Urinary bladder (tissue), 4 donors: Measurements from ENCODE around the gene NEO1. TPM values are rescaled to one million over a fixed set of nuclear protein-coding genes. Genes with fewer than 3 reads are reported as not detected.

Source experiments
- DNase-seq: peaks from one replicate; pipeline ENCODE4 v3.0.0-alpha.2; 2015; ENCODE audit errors: extremely low spot score
- H3K27ac ChIP-seq: one replicate; pipeline ENCODE4 v1.5.1; 2013; ENCODE audit warnings: low read depth, mild to moderate bottlenecking, moderate library complexity
- H3K36me3 ChIP-seq: one replicate; pipeline ENCODE4 v1.6.1; 2013; ENCODE audit warnings: mild to moderate bottlenecking, moderate library complexity; ENCODE audit not compliant: insufficient read depth
- H3K4me1 ChIP-seq: one replicate; pipeline ENCODE4 v1.6.1; 2013; ENCODE audit warnings: mild to moderate bottlenecking, moderate library complexity; ENCODE audit not compliant: insufficient read depth
- H3K4me3 ChIP-seq: one replicate; pipeline ENCODE4 v1.5.1; 2013; ENCODE audit warnings: low read depth, low read length
- WGBS: extraction: QIAGEN DNeasy Blood & Tissue Kit; methylation state at CpG from one replicate; pipeline ENCODE4 v1.1.7; 2013; 5-methylcytosine and 5-hydroxymethylcytosine counted together
- polyA plus RNA-seq: library from polyadenylated mRNA; stranded (reverse); fragments of 200-250 nt; gene quantifications from one replicate; pipeline ENCODE4 v1.2.3, GENCODE V29; 2013
- small RNA-seq: library from RNA; depleted of rRNA; stranded (forward); fragments of <200 nt; gene quantifications from one replicate; pipeline ENCODE3, GENCODE V24; 2014
- total RNA-seq: library from RNA; depleted of rRNA; stranded (reverse); fragments of >200 nt; gene quantifications from one replicate; pipeline ENCODE4 v1.2.3, GENCODE V29; 2014
- donor health status: healthy with polysubstance abuse.
- donor health status: healthy.

Gene NEO1
- total and polyA plus RNA-seq, 2 donors: 24.7 to 52.4 TPM

GRCh38 chr15:73341886-73342600, 289.8 kb downstream of the NEO1 start:
- no peak overlapping the region for H3K4me3 ChIP-seq
- no peaks in the 10 kb centered on the region for H3K4me1 ChIP-seq
- 76% methylated on average over 14 of the region's 14 CpGs for WGBS
- no peaks in the 10 kb centered on the region for H3K36me3 ChIP-seq
- no peak overlapping the region for H3K27ac ChIP-seq
- DNase-seq: no peak

DNA sequence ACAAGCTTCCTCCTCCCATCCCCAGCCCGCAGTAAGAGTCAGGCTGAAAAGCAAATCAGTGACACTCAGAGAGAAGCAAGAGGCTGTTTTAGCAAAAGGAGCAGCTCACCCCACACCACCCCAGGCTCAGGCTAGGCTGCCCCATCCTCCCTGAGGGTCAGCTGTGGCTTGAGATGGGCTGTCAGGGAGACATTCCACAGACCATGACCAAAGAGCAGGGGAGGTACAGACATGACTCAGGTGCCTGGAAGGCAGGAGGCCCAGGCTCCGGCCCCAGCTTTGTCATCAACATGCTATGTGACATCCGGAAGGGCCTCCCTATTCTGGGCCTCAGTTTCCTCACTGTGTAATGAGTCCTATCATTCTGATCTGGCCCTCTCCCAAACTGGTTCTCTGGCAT, 291.8 kb downstream of the NEO1 start:
- no peaks in the 10 kb centered on the region for H3K4me1 ChIP-seq
- WGBS: 80% methylated on average over 3 of the region's 3 CpGs
- no peaks in the 10 kb centered on the region for H3K36me3 ChIP-seq

DNA sequence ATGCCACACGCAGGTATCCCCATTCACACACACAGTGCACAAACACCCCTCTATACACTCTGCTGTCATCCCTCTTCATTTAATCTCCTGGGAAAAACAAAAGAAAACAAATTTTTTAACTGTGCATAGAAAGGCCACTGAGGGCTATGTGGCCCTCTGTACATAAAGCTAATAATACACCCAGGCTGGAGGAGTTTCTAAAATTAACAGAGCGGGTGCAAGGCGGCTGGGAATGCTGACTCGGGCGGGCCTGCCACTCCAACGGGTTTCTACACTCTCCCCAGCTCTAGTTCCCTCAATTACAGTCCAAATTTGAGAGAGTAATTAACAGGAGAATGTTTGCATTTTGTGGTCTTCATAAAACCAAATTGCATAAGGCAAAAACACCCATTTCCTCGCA, 293.4 kb downstream of the NEO1 start:
- Histone ChIP-seq H3K36me3 (no peaks in the 10 kb centered on the region), H3K4me3 (no peak overlapping the region), H3K27ac (no peak overlapping the region), H3K4me1 (no peaks in the 10 kb centered on the region)
- WGBS: 81% methylated on average over 7 of the region's 7 CpGs
- DNase-seq: no peak

More for the DNA sequence above, 291.8 kb downstream of the NEO1 start:
- H3K27ac ChIP-seq: no peak overlapping the region
- no peak for DNase-seq
- no peak overlapping the region for H3K4me3 ChIP-seq

DNA sequence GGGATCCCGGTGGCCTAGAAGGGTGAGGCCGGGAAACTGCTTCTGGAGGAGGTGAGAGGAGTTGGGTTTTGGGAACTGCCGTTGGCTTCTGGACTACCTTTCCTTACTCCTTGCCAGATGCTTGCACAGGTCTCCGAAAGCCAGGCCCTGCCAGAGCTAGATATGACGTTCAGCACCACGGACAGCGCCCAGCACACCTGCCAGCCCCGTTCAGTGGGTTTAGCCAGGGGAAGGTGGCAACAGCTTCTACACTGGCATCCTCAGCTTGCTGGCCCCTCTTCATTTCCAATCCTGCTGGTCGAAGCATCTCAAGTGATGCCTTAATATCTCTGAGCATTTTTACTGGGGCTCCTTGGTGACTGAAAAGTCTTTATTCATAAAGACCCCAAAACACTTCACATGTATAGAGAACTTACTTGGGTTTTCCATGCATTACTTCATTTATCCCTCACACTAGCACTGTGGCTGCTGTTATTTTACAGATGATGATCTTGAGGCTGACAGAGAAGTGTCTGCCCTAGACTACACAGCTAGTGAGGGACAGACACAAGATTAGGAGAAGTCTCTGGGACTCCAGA, 294.6 kb downstream of the NEO1 start:
- Histone ChIP-seq H3K4me3 (no peak overlapping the region), H3K4me1 (no peaks in the 10 kb centered on the region), H3K36me3 (no peaks in the 10 kb centered on the region), H3K27ac (no peak overlapping the region)
- 25% methylated on average over 9 of the region's 9 CpGs for WGBS
- DNase-seq: no peak

DNA sequence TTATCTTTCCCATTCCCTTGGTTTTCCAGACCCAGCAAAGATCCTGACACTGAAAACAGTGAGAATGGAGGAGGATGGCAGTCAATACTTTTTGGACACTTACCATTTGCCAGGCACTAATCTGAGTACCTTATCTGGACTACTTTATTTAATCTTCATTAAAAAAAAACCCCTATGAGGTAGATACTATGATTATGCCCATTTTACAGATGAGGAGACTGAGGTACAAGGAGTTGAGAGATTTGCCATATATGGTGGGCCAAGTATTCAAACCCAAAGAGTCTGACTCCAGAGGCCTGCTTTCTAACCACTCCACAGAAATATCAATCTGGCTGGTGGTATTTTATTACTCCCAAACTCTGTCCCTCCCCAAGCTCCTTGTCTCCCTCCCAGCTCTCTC, 296.9 kb downstream of the NEO1 start:
- Histone ChIP-seq H3K36me3 (no peaks in the 10 kb centered on the region), H3K4me1 (no peaks in the 10 kb centered on the region), H3K4me3 (no peak overlapping the region), H3K27ac (no peak overlapping the region)
- DNase-seq: no peak

DNA sequence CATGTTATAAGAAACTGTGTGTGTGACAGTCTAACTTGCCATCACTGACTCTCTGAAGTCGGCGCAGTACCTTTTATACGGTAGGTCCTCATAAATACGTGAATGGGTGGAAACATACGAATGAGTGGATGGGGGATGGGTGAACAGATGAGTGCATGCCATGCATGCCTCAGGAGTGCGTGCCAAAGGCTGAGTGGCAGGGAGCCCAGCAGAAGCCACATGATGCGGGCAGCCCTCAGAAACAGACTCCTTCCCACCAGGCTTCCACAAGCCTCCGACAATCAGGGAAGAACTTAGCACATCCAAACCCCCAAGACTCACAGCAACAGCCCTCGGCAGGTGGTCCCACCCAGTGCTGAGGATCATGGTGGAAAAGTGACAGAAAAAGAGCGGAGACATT, 299.8 kb downstream of the NEO1 start:
- H3K4me3 ChIP-seq: no peak overlapping the region
- no peak for DNase-seq
- no peaks in the 10 kb centered on the region for H3K36me3 ChIP-seq
- WGBS: 72% methylated on average over 10 of the region's 10 CpGs
- H3K27ac ChIP-seq: no peak overlapping the region
- H3K4me1 ChIP-seq: no peaks in the 10 kb centered on the region

DNA sequence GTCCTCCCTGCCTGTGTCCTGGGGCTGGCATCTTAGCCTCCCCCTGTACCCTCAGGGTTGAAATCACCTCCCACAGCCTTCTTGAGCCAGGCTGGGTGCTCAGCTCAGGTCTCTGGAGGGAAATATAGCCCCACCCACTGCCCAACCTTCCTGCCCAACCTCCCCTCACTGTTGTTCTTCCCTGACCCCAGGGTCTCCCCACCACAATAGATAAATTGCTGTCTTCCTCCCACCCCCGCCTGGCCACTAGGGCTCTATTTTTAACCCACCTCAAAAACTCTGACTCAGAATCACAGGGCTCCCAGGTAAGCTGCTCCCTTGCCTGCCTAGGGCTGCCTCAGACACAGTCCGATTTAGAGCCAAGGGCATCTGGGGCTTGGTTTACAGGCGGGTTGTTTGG, 301.5 kb downstream of the NEO1 start:
- Histone ChIP-seq H3K4me1 (no peaks in the 10 kb centered on the region), H3K36me3 (no peaks in the 10 kb centered on the region), H3K27ac (no peak overlapping the region), H3K4me3 (no peak overlapping the region)
- WGBS: 66% methylated on average over 3 of the region's 3 CpGs
- DNase-seq: no peak

DNA sequence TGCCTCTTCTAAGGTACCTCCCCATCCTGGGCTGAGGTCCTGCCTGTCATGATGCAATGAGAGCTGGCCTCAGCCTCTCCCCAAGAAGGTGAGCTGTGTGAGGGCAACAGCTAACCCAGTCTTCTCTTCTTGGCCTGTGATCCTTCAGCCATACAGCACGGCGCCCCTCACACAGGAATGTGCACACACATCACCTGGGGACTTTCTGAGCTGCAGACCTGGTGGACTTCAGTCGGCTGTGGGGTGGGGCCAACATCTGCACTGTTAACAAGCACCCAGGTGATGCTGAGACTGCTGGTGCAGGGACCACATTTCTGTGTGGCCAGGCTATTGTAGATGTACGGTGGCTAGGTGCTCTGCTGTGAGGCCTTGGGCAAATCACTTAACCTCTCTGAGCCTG, 302.0 kb downstream of the NEO1 start:
- Histone ChIP-seq H3K4me3 (no peak overlapping the region), H3K36me3 (no peaks in the 10 kb centered on the region), H3K27ac (no peak overlapping the region), H3K4me1 (no peaks in the 10 kb centered on the region)
- no peak for DNase-seq
- WGBS: 88% methylated on average over 4 of the region's 4 CpGs

Small RNA genes within 50 kb of the gene (small RNA-seq; reads per million reads assigned to genes)
- gene FKBP1AP2: not detected
